ENCODE data around the gene MOSPD3.

DNA sequence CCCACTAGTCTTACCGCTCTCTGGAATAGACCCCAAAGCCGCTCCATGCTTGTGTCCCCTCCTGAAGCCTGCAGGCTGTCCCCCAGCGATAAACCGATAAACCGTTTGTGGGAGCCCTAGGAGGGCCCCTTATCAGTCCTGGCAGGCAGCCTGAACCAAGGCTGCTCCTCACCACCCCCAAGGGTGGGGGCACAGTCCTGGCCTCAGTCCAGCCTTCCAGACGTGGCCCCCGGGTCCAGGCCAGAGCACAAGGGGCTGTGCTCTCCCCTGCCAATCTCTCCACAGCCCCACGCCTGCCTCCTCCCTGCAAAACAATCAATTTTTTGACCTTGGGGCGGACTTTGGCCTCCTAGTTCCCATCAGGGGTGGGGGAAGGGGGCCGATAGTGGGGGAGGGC, 29.1 kb downstream of the MOSPD3 start, which contains the start of gene TFR2:
- TF ChIP-seq, protein P1, sequence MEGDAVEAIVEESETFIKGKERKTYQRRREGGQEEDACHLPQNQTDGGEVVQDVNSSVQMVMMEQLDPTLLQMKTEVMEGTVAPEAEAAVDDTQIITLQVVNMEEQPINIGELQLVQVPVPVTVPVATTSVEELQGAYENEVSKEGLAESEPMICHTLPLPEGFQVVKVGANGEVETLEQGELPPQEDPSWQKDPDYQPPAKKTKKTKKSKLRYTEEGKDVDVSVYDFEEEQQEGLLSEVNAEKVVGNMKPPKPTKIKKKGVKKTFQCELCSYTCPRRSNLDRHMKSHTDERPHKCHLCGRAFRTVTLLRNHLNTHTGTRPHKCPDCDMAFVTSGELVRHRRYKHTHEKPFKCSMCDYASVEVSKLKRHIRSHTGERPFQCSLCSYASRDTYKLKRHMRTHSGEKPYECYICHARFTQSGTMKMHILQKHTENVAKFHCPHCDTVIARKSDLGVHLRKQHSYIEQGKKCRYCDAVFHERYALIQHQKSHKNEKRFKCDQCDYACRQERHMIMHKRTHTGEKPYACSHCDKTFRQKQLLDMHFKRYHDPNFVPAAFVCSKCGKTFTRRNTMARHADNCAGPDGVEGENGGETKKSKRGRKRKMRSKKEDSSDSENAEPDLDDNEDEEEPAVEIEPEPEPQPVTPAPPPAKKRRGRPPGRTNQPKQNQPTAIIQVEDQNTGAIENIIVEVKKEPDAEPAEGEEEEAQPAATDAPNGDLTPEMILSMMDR (IDR thresholded peaks at IDR 0.05), result no peak
- TF ChIP-seq POLR2AphosphoS5 (IDR thresholded peaks at IDR 0.05), result no peak

Measured in esophagus muscularis mucosa (tissue), 3 donors.